Transverse colon (tissue), 4 donors: ENCODE results near the gene CFAP92.

Experiments
- CTCF ChIP-seq, 5 experiments: fragments of 200-600 bp in 3 of 5; fragments of 450-650 bp in 2 of 5; sonication (generic) in 3 of 5; IDR thresholded peaks; 1 replicate in 2 of 5; 2 replicates in 3 of 5; pipeline ENCODE4 v1.5.1; 2016 to 2017; ENCODE audit warnings: antibody characterized with exemption in 5 of 5, inconsistent platforms in 3 of 5, mild to moderate bottlenecking in 2 of 5, moderate library complexity in 1 of 5
- POLR2A ChIP-seq: fragments of 450-650 bp; IDR thresholded peaks from one replicate; pipeline ENCODE4 v1.6.1; 2016; ENCODE audit warnings: antibody characterized with exemption, mild to moderate bottlenecking, moderate library complexity
- POLR2AphosphoS5 ChIP-seq, 3 donors: sonication (generic); formaldehyde crosslinking; IDR thresholded peaks; one replicate each; pipeline ENCODE4 v1.6.1; 2016; ENCODE audit warnings: antibody characterized with exemption in 3 of 3

- no peak for TF ChIP-seq CTCF (IDR thresholded peaks at IDR 0.05)
- TF ChIP-seq POLR2A: no peak
- TF ChIP-seq POLR2AphosphoS5 (IDR thresholded peaks at IDR 0.05): no peak
Measured at GRCh38 chr3:128861491-128861890, 132.4 kb downstream of the CFAP92 start.
